GM18505 (cell line): ENCODE data around the gene RUBCNL.
A peak's percentile ranks its signal among the peaks of the same experiment; 100 is the strongest.
"Not testable (repeated sequence)": the region's sequence is repeated elsewhere in the genome, so short reads cannot be mapped to it uniquely, and the experiment has no call there.

Source experiments
- ATAC-seq: cut with Tn5 transposase; IDR thresholded peaks from one replicate; pipeline ENCODE4 v1.9.1; 2021; ENCODE audit not compliant: unreplicated experiment
- POLR2A ChIP-seq: IDR thresholded peaks from 4 replicates; pipeline ENCODE4 v1.6.1; 2011; ENCODE audit warnings: borderline replicate concordance; ENCODE audit not compliant: insufficient read depth, insufficient read length; ENCODE audit errors: extremely low read depth

RUBCNL gene, protein sequence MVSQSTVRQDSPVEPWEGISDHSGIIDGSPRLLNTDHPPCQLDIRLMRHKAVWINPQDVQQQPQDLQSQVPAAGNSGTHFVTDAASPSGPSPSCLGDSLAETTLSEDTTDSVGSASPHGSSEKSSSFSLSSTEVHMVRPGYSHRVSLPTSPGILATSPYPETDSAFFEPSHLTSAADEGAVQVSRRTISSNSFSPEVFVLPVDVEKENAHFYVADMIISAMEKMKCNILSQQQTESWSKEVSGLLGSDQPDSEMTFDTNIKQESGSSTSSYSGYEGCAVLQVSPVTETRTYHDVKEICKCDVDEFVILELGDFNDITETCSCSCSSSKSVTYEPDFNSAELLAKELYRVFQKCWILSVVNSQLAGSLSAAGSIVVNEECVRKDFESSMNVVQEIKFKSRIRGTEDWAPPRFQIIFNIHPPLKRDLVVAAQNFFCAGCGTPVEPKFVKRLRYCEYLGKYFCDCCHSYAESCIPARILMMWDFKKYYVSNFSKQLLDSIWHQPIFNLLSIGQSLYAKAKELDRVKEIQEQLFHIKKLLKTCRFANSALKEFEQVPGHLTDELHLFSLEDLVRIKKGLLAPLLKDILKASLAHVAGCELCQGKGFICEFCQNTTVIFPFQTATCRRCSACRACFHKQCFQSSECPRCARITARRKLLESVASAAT

DNA sequence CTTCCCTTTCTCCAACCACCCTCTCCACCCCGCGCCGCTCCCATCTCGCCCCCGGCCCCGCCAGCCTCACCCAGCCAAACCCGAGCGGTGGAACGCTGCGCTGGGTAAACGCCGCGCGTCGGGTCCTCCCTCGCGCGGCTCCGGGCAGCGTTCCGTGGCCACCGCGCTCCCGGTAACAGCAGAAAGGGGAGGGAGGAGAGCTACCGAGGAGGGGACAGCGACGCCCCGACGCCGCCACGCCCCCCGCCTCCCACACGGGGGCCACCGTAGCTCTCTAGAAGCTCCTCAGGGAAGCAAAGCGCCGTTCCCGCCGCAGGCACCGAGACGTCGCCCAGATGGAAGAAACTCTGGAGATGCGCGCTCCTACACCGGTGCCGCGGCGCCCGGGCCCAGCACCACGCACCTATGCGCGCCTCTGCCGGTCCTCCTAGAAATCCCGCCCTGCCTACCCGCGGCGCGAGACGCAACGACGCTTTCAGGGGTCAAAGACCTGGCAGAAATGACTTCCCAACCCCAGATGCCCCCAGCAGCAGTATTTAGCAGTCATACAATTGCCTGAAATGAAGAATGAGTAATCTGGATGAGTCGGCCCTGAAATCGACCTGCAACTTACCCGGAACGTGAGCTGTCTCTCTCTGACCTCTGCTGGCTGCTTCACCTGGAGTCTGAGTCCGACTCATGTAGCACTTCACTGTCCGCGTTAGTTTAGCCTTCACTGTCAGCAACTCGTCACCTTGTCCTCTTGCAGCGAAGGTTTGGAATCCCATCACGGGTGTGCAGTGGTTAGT lies at the start of gene RUBCNL:
Gene RUBCNL, minus strand, starts transcription at position 189 of the 788 bp plus-strand sequence. CDS start 14,777 bp downstream, outside the sequence.
- TF ChIP-seq POLR2A, result peak; percentile 49
- ATAC-seq, result peak; percentile 30

DNA sequence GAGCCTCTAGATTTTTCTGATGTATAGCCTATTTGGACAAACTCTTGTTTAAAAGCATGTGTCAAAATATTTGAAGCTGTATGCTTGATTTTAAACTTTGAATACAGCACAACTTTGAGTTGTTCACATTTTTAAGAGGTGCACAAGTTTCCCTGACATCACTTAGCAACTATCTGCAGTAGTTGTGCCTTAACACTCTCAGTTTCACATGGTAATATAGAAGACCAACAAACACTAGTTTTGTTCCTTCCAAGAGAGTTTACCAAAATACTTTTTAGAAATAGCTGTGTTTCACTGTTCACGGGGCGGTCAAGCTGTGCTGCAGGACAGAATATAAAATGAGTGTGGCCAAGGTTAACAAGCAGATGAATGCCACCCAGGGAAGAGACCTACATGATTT lies 42.5 kb upstream of the RUBCNL start:
- ATAC-seq, result not testable (repeated sequence)

DNA sequence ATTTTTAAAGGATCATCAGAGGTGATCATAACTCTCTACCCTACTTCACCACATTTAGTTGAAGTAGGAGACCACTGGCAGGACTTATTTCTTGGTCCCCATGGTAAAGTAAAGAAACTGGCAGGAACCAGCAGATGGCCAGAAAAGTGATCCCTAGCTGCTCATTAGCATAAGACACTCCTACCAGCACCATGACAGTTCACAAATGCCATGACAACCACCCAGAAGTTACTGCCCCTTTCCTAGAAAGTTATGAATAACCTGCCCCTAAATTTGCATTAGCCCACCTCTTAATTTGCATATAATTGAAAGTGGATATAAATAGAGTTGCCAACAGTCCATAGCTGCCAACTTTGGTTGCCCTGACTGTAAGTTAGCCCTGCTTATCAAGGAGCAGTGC lies 18.4 kb upstream of the RUBCNL start:
- TF ChIP-seq POLR2A, result no peak
- ATAC-seq, result no peak

DNA sequence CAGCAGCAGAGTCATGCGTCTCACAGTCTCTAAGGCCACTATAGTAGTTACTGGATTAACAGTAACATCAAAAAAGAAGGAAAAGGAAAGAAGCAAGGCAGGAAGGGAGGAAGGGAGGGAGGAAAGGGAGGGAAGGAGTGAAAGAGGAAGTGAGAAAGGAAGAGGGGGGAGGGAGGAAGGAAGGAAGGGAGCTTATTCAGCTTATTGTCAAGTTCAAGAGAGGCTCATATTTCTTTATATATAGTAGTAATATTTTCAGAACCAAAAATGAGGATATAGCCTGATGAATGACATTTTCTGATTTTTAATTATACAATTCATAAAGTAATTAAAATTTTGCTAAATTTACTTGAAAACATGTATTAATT lies 17.7 kb upstream of the RUBCNL start:
- ATAC-seq, result no peak
- TF ChIP-seq POLR2A, result no peak

DNA sequence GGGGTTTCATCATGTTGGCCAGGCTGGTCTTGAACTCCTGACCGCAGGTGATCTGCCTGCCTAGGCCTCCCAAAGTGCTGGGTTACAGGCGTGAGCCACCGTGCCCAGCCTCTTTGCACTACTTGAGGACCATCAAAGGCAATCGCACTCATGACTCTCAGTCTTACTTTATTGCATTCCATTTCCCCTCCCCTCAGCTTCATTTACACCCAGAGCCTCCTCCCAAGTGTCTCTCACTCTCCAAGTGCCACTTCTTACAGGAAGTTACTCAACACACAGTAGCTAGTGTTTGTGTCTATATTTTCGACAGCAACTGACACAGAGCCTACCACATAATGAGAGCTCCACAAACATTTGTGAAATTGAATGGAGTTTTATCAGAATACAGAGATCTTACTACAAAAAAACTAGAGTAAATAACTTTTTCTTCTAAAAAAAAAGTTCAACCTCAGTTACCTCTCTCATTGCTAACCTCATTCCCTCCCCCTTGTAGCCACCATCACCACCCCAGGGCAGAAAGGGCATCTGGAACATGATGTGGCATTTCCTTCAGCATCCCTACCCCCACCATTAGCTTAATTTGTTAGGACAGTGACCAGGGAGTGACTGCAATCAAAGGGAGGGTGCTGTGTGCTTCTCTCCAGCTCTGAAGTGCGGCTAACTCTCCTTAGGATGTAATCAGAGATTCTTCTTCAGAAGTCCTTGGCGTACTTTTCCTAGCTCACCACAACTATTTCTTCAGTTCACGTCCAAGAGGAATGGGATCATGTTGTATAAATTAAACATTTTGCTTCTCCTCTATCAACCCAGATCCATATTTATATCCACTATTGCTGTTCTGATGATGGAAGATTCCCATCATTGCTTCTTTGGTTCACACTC lies 17.0 kb upstream of the RUBCNL start:
- ATAC-seq, result no peak

DNA sequence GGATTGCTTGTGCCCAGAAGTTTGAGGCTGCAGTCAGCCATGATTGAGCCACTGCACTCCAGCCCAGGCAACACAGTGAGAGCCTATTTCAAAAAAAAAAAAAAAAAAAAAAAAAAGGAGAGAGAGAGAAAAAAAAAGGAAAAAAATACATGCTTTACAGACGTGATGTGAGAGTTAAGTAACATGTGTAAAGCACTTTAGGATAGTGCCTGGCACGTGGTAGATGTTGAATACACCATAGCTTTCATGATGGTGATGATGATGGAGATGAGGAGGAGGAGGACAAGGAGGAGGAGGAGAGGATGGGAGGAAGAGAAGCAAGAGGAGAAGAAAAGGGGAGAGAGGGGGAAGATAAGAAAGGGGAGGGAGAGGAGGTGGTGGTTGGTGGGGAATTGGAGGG lies 15.1 kb upstream of the RUBCNL start:
- TF ChIP-seq POLR2A, result no peak
- ATAC-seq, result no peak

More for the DNA sequence above, 17.0 kb upstream of the RUBCNL start:
- no peak for TF ChIP-seq POLR2A

DNA sequence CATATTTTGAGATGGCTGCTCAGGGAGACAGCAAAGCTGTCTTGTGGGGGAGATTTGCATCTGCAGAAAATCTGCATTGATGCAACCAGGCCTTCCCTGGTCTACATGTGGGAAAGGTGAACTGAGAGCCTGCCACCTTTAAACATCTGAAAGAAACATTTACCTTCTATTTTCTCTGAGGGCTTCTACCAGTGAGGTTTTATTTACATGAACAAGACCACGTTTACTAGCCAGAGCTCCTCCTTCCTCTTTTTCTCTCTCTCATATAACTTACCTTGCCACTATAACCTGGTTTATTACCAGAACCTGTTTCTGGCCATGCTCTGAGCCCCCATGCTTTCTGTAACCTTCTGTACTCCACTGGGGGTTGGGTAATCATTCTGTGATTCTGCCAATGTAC lies 14.4 kb upstream of the RUBCNL start:
- ATAC-seq, result peak; percentile 64
- no peak for TF ChIP-seq POLR2A

DNA sequence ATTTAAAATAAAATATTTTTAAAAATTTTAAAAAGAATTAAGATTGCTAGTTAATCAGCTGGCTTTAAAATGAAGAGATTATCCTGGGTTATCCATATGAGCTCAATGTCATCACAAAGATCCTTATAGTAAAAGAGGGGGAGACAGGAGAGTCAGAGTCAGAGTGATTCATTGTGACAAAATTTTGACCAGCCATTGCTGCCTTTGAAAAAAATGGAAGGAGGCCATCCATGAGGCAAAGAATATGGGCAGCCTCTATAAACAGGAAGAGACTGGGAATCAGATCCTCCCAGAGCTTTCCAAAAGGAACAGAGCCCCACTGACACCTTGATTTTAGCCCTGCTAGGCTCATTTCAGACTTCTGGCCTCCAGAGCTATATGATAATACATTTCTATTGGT lies 9.3 kb upstream of the RUBCNL start:
- no peak for ATAC-seq
- no peak for TF ChIP-seq POLR2A

DNA sequence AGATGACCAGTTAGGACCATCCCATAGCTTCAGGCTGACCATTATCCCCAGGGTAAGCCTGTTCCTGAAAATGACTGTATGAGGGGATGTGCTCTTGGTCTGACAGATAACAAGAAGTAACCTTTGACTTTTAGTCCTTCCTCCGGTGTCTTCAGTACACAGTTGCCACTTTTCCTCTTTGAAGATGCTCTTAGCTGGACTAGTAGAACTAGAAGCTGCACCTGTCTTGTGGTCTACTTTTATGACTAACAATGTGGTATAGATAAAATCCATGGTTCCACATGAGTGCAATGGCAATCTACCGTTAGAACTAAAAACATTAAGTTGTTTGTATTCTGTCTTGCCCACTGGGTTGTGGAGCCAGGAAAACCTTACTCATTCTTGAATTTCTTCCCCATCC lies 5.9 kb upstream of the RUBCNL start:
- peak; percentile 51 for ATAC-seq

DNA sequence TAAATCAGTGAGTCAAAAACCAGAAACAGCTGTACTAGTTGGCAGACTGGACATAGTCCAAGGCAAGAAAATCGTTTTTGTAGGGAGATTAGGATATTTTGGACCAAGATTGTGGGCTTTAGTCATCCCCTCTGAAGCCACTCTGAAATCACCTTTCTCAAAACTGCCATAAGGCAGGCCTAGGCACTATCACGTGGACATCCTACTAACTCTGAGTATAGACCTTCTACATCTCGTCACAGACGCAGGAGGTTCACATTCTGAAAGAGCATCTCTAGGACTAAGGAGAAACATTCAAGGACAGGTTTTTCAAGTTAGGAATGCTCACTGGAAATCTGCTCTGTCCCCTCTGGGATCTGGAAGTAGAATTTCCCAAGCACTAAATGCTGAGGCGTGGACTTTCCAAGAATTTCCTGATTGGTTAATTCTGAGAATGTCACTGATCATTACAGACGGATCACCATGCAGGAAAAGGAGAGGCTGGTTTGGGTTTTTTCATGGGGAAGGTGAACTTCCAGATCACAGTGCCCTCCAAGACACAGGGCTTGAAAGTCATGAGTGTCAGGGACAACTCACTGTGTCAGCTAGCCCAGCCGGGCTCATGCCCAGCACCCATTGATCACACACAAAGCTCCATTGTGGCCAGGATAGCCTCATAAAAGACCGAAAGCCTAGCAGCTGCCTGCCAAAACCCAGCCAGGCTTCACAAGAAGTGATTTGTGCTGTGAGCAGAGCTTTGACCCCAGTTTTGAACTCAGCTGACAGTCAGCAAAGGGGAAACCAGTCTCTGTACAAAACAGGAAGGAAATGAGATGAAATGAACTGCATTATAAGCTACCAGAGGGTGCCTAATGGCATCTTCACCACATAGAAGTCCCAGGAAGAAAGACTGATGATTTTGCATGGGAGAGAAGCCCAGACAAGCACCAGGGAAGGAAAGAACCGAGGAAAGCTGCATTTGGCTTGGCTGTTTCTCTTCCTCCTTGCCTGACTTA lies 2.7 kb upstream of the RUBCNL start:
- ATAC-seq, result peak; percentile 48
- peak; percentile 40 for TF ChIP-seq POLR2A

More for the DNA sequence above, 5.9 kb upstream of the RUBCNL start:
- no peak for TF ChIP-seq POLR2A

DNA sequence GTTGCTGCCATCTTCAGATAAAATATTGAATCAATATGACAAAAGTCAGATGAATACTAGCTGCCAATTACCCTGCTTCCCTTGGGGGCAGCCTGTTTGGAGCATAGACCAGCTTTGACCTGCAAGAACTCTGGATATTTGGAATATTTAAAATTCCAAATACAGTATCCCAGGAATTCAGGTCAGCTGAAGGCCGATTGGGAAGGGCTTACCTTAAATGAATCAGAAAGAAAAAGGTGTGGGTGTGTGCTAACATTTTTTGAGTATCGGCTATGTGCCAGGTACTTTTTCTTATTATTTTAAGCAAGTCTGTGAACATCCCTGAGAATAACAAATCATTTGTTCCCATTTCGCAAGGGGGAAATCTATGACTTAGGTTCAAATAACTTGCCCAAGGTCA lies 1.8 kb upstream of the RUBCNL start:
- no peak for ATAC-seq
- no peak for TF ChIP-seq POLR2A

DNA sequence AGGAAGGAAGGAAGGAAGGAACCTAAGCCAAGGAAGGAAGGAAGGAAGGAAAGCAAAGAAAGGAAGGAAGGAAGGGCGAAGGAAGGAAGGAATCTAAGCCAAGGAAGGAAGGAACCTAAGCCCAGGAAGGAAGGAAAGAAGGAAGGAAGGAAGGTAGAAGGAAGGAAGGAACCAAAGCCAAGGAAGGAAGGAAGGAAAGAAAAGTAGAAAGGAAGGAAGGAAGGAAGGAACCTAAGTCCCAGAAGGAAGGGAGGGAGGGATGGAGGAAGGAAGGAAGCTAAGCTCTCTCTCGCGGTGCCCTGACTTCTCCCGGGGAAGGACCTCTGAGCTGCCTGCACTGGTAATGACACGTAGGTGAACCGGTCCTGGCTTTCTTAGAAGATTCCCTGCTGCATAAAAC lies 1.3 kb upstream of the RUBCNL start:
- no peak for ATAC-seq
- no peak for TF ChIP-seq POLR2A
